HepG2 (cell line): Measurements from ENCODE around the gene DOCK4. TPM values are rescaled to one million over a fixed set of nuclear protein-coding genes. Genes with fewer than 3 reads are reported as not detected.

ENCODE experiments used
- AGO1 ChIP-seq: fragments of 200-400 bp; formaldehyde crosslinking; IDR thresholded peaks from 2 replicates; pipeline ENCODE4 v1.6.1; 2017; ENCODE audit warnings: mild to moderate bottlenecking, low read depth, low read length, moderate library complexity; ENCODE audit not compliant: poor library complexity, severe bottlenecking
- MBNL3 ChIP-seq: fragments of 250-450 bp; sonication (Bioruptor Pico); conservative IDR thresholded peaks from 2 replicates; pipeline ENCODE4 v1.8.0; 2022; ENCODE audit warnings: mild to moderate bottlenecking, inconsistent platforms
- ZNF510 ChIP-seq: sonication (generic); formaldehyde crosslinking; IDR thresholded peaks from 2 replicates; pipeline ENCODE4 v1.4.0; 2020; ENCODE audit warnings: low read depth, mild to moderate bottlenecking, missing genetic modification reagents
- polyA plus RNA-seq, 8 experiments: library from polyadenylated mRNA; depleted of rRNA in 3 of 8; stranded (reverse) in 7 of 8; unstranded in 1 of 8; fragments of >200 nt; fragmentation: Illumina TruSeq in 4 of 8; extraction: Trizol in 4 of 8; gene quantifications; 2 replicates each; pipeline versions ENCODE4 v1.2.1 to v1.2.3, GENCODE V29; 2011 to 2016; ENCODE audit warnings: low read depth in 4 of 8, missing spikeins in 1 of 8, mixed read lengths in 1 of 8; ENCODE audit not compliant: insufficient read depth in 1 of 8
- total RNA-seq, 5 experiments: library from RNA; depleted of rRNA; stranded (reverse); fragments of >200 nt; fragmentation: Illumina TruSeq; extraction: Trizol; gene quantifications; 2 replicates each; pipeline ENCODE4 v1.2.3, GENCODE V29; 2016; ENCODE audit warnings: low read depth in 1 of 5
- TF ChIP-seq, protein P1 (sequence below): sonication (generic); formaldehyde crosslinking; IDR thresholded peaks from 2 replicates; pipeline ENCODE4 v1.5.1; 2020; ENCODE audit warnings: mild to moderate bottlenecking, missing genetic modification reagents, borderline replicate concordance
- TF ChIP-seq, protein P2 (sequence below): IDR thresholded peaks from 2 replicates; pipeline ENCODE4 v1.6.1; 2012; ENCODE audit warnings: low read length, improper control_type of control experiment
- TF ChIP-seq, protein P3 (sequence below): sonication (generic); formaldehyde crosslinking; IDR thresholded peaks from 2 replicates; pipeline ENCODE4 v1.8.1; 2022; ENCODE audit warnings: mild to moderate bottlenecking, missing genetic modification reagents

Gene DOCK4
- total and polyA plus RNA-seq, 2 of the 13 experiments (the other 11 are each of a cell fraction or from before 2014, with no cell fraction given) = 13.5 to 17.4 TPM

DNA sequence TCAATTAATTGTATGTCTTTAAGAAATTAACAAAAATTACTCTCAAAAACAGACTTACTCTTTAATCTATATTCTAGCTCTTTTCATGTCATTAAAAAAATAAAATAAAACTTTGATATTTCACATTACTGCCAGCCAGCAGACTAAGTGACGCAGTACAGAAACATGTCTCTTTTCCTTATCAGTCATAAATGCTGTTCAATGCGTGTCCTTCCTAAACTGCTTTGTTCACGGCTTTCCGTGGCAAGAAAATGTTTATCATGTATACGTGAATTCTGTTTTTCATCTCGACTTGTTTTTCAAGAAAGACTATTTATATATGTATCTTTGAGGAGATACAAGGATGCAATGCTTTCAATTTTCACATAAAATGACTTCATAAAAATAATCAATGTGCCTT lies 182.4 kb downstream of the DOCK4 start (continued):
- TF ChIP-seq, protein P1, sequence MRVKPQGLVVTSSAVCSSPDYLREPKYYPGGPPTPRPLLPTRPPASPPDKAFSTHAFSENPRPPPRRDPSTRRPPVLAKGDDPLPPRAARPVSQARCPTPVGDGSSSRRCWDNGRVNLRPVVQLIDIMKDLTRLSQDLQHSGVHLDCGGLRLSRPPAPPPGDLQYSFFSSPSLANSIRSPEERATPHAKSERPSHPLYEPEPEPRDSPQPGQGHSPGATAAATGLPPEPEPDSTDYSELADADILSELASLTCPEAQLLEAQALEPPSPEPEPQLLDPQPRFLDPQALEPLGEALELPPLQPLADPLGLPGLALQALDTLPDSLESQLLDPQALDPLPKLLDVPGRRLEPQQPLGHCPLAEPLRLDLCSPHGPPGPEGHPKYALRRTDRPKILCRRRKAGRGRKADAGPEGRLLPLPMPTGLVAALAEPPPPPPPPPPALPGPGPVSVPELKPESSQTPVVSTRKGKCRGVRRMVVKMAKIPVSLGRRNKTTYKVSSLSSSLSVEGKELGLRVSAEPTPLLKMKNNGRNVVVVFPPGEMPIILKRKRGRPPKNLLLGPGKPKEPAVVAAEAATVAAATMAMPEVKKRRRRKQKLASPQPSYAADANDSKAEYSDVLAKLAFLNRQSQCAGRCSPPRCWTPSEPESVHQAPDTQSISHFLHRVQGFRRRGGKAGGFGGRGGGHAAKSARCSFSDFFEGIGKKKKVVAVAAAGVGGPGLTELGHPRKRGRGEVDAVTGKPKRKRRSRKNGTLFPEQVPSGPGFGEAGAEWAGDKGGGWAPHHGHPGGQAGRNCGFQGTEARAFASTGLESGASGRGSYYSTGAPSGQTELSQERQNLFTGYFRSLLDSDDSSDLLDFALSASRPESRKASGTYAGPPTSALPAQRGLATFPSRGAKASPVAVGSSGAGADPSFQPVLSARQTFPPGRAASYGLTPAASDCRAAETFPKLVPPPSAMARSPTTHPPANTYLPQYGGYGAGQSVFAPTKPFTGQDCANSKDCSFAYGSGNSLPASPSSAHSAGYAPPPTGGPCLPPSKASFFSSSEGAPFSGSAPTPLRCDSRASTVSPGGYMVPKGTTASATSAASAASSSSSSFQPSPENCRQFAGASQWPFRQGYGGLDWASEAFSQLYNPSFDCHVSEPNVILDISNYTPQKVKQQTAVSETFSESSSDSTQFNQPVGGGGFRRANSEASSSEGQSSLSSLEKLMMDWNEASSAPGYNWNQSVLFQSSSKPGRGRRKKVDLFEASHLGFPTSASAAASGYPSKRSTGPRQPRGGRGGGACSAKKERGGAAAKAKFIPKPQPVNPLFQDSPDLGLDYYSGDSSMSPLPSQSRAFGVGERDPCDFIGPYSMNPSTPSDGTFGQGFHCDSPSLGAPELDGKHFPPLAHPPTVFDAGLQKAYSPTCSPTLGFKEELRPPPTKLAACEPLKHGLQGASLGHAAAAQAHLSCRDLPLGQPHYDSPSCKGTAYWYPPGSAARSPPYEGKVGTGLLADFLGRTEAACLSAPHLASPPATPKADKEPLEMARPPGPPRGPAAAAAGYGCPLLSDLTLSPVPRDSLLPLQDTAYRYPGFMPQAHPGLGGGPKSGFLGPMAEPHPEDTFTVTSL (CRISPR knock-in tag) = no peak
- TF ChIP-seq, protein P2, sequence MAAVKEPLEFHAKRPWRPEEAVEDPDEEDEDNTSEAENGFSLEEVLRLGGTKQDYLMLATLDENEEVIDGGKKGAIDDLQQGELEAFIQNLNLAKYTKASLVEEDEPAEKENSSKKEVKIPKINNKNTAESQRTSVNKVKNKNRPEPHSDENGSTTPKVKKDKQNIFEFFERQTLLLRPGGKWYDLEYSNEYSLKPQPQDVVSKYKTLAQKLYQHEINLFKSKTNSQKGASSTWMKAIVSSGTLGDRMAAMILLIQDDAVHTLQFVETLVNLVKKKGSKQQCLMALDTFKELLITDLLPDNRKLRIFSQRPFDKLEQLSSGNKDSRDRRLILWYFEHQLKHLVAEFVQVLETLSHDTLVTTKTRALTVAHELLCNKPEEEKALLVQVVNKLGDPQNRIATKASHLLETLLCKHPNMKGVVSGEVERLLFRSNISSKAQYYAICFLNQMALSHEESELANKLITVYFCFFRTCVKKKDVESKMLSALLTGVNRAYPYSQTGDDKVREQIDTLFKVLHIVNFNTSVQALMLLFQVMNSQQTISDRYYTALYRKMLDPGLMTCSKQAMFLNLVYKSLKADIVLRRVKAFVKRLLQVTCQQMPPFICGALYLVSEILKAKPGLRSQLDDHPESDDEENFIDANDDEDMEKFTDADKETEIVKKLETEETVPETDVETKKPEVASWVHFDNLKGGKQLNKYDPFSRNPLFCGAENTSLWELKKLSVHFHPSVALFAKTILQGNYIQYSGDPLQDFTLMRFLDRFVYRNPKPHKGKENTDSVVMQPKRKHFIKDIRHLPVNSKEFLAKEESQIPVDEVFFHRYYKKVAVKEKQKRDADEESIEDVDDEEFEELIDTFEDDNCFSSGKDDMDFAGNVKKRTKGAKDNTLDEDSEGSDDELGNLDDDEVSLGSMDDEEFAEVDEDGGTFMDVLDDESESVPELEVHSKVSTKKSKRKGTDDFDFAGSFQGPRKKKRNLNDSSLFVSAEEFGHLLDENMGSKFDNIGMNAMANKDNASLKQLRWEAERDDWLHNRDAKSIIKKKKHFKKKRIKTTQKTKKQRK = no peak
- TF ChIP-seq AGO1 (no peak), ZNF510 (no peak), MBNL3 (CRISPR knock-in tag) (no peak)
- TF ChIP-seq, protein P3, sequence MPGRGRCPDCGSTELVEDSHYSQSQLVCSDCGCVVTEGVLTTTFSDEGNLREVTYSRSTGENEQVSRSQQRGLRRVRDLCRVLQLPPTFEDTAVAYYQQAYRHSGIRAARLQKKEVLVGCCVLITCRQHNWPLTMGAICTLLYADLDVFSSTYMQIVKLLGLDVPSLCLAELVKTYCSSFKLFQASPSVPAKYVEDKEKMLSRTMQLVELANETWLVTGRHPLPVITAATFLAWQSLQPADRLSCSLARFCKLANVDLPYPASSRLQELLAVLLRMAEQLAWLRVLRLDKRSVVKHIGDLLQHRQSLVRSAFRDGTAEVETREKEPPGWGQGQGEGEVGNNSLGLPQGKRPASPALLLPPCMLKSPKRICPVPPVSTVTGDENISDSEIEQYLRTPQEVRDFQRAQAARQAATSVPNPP = no peak
- TF ChIP-seq, all 625 proteins: peak for 0
